Liver (tissue), 3 donors: ENCODE measurements around the gene PRKCH.

Experiments
- GABPA ChIP-seq, 2 donors: IDR thresholded peaks in 1 of 2; conservative IDR thresholded peaks in 1 of 2; 2 replicates each; pipeline ENCODE4 v1.6.1; 2016; ENCODE audit warnings: antibody characterized with exemption in 2 of 2, mild to moderate bottlenecking in 1 of 2, moderate library complexity in 1 of 2
- HNF4G ChIP-seq: IDR thresholded peaks from 2 replicates; pipeline ENCODE4 v1.6.1; 2016; ENCODE audit warnings: antibody characterized with exemption
- RXRA ChIP-seq, 2 donors: IDR thresholded peaks; 2 replicates each; pipeline ENCODE4 v1.6.1; 2017 to 2018; ENCODE audit warnings: antibody characterized with exemption in 2 of 2, mild to moderate bottlenecking in 1 of 2
- SP1 ChIP-seq: IDR thresholded peaks from 2 replicates; pipeline ENCODE4 v1.6.1; 2018; ENCODE audit warnings: antibody characterized with exemption, mild to moderate bottlenecking
- TAF1 ChIP-seq: conservative IDR thresholded peaks from 2 replicates; pipeline ENCODE4 v1.6.1; 2016; ENCODE audit warnings: antibody characterized with exemption, mild to moderate bottlenecking
- YY1 ChIP-seq: IDR thresholded peaks from 2 replicates; pipeline ENCODE4 v1.6.1; 2016; ENCODE audit warnings: antibody characterized with exemption, mild to moderate bottlenecking
- TF ChIP-seq, protein P1 (sequence below): fragments of 150-350 bp; IDR thresholded peaks from 2 replicates; pipeline ENCODE4 v1.5.1; 2017; ENCODE audit warnings: improper control_type of control experiment, low read depth, low read length; ENCODE audit not compliant: missing input control
- TF ChIP-seq, protein P2 (sequence below): IDR thresholded peaks from 2 replicates; pipeline ENCODE4 v1.6.1; 2016; ENCODE audit warnings: antibody characterized with exemption
- donor health status: healthy.
- donor health status: healthy.

DNA sequence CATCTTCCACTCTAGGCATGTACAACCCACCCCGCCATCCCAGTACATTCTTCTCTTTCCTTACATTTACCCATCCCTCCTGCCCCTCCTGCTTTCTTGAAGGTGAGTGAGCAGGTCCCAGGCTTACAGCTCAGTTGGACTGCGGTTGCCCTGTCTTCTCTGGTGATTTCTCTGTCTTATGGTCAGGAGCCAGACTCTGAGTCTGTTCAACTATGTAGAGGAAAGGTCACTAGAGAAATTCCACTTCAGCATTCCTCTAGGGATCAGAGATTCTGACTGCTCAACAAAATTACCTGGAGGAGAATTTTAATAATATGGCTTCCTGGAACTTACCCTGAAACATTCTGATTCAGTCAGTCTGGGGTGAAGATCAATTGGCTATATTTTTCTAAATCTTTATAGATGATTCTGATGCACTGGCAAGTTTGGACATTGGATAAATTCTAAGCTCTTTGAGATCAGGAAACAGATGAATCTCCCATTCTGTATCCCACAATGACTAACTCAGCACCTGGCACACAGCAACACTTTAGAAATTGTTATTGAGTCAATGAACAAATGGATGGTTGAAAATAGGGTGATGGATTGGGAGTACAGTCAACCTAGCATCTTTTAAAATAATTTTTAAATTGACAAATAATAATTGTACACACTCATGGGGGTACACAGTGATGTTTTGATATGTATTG is 245.3 kb downstream of the PRKCH start:
- TF ChIP-seq, protein P1, sequence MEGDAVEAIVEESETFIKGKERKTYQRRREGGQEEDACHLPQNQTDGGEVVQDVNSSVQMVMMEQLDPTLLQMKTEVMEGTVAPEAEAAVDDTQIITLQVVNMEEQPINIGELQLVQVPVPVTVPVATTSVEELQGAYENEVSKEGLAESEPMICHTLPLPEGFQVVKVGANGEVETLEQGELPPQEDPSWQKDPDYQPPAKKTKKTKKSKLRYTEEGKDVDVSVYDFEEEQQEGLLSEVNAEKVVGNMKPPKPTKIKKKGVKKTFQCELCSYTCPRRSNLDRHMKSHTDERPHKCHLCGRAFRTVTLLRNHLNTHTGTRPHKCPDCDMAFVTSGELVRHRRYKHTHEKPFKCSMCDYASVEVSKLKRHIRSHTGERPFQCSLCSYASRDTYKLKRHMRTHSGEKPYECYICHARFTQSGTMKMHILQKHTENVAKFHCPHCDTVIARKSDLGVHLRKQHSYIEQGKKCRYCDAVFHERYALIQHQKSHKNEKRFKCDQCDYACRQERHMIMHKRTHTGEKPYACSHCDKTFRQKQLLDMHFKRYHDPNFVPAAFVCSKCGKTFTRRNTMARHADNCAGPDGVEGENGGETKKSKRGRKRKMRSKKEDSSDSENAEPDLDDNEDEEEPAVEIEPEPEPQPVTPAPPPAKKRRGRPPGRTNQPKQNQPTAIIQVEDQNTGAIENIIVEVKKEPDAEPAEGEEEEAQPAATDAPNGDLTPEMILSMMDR, result no peak
- TF ChIP-seq SP1, result no peak
- no peak for TF ChIP-seq GABPA (IDR thresholded peaks at IDR 0.05 in 1 of 2, conservative IDR thresholded peaks at IDR 0.05 in 1 of 2)
- TF ChIP-seq HNF4G, result no peak
- TF ChIP-seq, protein P2, sequence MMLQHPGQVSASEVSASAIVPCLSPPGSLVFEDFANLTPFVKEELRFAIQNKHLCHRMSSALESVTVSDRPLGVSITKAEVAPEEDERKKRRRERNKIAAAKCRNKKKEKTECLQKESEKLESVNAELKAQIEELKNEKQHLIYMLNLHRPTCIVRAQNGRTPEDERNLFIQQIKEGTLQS, result no peak
- TF ChIP-seq RXRA (IDR thresholded peaks at IDR 0.05), result no peak
- no peak for TF ChIP-seq YY1
- TF ChIP-seq TAF1, result no peak
